T-helper 22 cell (primary cell): Measurements from ENCODE around the gene SPN.
"Not testable (repeated sequence)": the region's sequence is repeated elsewhere in the genome, so short reads cannot be mapped to it uniquely, and the experiment has no call there.

ENCODE experiments used
- DNase-seq: peaks from one replicate; pipeline ENCODE4 v3.0.0-alpha.2; 2020; ENCODE audit warnings: low read depth

Gene SPN

DNA sequence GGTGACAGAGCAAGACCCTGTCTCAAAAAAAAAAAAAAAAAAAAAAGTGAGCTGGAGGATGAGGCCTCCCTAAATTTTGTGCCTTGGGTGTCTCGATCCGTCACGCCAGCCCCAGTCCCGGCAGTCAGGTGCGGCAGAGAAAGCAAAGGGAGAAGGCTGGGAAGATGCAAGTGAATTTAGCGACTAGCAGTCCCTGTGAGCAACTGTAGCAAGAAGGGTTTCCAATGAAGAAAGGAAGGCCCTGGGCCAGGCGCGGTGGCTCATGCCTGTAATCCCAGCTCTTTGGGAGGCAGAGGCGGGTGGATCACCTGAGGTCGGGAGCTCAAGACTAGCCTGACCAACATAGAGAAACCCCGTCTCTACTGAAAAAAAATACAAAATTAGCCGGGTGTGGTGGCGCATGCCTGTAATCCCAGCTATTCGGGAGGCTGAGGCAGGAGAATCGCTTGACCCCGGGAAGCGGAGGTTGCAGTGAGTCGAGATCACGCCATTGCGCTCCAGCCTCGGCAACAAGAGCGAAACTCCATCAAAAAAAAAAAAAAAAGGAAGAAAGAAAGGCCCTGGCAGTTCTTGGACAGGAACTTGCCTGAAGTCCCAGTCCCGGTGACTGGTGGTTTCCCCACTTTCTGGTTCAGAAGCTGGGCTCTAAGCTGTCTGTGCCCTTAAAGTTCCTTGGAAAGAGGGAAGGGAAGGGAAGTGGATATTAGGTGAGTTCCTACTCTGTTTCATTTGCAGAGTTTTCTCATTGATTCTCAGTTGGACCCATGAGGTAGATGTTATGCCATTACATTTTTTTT is 14.1 kb downstream of the SPN start:
- no peak for DNase-seq

DNA sequence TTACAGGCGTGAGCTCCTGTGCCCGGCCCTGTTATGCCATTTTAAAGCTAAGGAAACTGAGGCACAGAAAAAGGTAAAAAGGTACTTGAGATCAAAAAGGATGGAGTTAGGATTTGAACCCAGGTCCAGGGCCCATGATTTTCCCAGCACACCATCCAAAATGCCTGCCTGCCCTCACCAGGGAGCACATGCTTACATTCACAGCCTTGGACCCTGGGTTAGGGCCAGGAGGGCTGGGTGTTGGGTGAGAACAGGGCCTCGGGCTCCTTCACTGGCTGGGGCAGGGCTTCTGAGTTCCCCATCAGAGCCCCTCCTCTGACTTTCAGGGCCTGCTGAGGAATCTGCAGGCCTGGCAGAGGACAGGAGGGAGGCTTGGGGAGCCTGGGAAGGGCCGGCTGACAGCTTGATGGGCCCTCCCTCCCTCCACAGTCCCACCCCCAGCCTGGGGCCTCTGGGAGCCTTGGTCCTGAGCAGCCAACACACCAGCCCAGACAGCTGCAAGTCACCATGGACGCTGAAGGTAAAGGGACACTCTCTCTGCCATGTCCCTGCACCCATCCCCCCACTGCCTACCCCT is 15.7 kb downstream of the SPN start, which contains the start of gene QPRT:
TSS of gene QPRT (plus strand) at position 490 of the 577 bp plus-strand sequence. CDS start at position 508, 18 bp downstream.
- DNase-seq, result no peak

DNA sequence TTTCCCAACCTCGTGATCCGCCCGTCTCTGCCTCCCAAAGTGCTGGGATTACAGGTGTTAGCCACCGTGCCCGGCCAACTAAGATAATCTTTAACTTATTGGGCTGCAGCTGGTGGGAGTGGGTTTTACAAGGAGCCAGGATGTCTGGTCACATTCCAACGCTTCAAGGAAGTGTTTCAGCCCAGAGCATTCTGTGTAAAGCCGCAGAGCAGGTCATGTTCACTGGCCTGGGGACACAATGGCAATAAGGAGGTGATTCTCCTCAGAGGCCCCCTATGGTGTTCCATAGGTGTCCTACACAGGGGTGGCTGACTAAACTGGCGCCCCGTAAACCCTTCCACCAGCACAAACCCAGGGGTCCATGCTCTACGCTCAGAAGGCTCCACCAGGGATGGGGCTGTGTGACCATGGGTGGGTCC is 17.1 kb downstream of the SPN start:
- DNase-seq, result no peak

DNA sequence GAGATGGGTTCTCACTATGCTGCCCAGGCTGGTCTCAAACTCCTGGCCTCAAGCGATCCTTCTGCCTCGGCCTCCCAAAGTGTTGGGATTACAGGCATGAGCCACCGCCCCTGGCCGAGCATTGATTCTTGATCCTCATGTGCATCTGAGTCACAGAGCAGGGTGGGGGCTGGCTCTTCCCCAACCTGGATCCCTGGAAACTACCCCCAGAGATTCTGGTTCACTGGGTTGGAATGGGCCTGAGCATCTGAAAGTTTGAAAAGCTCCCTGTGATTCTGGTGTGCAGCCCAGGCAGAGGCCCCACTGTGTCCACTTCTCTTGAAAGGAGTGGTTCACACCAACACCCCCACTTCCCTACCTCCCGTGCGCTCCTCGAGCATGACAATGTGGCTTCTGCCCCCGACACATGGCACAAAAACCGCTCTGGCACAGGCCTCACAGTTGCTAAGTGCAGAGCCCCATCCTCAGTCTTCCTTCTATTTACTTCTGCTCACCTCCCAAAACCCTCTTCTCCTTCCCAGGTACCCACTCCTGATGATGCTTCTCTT is 20.6 kb downstream of the SPN start:
- DNase-seq, result no peak

DNA sequence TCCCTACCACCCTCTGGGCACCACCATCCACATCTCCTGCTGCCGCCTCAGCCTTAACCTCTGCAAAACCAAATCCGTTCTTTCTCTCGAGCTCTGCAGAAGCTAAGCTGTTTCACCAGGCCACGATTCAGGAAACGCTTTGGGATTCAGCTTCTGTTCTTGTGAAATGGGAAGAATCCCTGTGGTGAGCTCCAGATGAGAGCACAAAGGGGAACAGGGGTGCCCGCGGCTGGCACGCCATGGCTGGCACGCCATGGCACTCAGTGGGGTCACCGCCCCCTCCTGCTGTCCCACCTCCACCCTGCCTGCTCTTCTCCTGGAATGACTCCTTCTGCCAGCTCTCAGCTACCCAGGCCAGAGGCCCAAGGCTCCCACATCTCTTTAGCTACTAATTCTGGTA is 21.6 kb downstream of the SPN start:
- DNase-seq, result no peak

DNA sequence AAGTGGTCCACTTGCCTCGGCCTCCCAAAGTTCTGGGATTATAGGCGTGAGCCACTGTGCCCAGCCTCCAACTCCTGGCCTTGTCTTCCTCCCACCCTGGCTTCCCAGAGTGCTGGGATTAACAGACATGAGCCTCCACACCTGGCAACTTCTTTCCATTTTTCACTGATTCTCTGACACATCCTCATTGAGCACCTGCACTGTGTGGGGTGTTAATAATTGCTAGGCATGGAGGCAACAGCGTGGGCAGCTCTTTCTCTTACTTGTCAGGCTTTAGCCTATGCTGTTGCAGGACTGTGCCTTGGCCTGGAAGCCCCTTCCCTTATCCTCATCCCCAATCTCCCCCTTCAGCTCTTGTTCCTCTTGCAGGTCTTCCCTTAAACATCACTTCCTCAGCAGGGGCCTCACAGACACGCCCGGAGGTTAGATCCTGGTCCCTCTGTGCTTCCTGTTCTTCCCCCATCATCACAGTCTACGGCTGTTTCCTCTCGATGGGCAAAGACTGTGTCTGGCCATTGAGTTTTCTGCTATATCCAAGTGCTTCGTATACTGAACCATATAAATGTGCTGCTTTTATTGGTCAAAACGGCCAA is 23.8 kb downstream of the SPN start:
- no peak for DNase-seq

DNA sequence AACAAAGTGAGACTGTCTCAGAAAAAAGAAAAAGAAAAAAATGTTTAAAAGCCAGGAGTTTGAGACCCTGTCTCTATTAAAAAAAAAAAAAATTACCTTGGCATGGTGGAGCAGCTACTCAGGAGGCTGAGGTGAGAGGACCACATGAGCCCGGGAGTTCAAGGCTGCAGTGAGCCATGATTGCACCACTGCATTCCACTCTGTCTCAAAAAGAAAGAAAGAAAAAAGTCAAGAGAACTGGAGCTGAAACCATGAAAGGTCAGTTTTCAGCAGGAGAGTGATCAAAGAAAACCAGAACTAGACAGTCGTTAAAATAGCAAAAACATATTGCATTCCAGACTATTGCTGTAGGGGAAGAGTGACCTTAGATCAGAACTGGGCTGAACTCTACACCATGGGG is 24.7 kb downstream of the SPN start:
- DNase-seq, result no peak

DNA sequence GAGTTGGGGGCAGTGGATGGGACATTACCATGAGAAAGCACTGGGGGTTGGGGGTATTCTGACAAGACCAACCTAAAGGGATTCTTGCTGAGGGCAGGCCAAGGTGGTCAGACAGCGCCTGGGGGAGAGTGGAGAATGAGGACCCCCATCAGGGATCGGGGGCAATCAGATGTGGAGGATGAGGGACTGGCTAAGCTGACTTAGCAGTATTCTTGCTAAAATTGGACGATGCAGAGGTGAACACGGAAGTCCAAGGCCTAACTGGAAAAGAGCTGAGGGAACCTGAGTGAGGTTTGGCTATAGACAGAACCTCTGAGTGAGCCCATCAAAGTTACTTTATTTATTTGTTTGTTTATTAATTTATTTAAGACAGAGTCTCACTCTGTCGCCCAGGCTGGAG is 25.1 kb downstream of the SPN start:
- DNase-seq, result no peak

DNA sequence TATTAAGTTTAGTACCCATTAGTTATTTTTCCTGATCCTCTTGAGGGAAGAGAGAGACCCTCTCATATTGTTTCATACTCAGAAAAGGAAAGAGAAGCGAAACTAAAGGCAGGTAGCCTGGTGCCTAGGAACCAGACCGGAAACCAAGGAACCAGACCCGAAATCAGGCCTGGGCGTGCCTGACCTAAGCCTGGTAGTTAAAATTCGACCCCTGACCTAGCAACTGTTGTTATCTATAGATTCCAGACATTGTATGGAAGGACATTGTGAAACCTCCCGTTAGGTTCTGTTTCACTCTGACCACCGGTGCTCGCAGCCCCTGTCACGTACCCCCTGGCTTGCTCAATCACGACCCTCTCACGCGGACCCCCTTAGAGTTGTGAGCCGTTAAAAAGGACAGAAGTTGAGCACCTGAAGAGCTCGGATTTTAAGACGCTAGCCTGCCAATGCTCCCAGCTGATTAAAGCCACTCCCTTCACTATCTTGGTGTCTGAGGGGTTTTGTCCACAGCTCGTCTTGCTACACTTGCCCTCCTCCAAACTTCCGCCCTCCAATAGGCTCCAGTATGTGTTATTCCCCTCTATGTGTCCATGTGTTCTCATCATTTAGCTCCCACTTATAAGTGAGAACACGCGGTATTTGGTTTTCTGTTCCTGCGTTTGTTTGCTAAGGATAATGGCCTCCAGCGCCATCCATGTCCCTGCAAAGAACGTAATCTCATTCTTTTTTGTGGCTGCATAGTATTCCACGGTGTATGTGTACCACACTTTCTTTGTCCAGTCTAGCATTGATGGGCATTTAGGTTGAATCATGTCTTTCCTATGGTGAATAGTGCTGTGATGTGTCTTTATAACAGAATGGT is 26.7 kb downstream of the SPN start:
- DNase-seq, result not testable (repeated sequence)

DNA sequence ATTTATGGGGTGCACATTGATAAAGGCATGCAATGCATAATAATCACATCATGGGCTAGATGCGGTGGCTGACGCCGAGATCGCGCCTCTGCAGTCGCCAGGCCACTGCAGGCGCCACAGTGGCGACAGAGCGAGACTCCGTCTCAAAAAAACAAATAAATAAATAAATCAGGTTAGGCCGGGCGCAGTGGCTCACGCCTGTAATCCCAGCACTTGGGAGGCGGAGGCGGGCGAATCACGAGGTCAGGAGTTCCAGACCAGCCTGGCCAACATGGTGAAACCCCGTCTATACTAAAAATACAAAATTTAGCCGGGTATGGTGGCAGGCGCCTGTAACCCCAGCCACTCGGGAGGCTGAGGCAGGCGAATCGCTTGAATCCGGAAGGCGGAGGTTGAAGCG is 29.6 kb downstream of the SPN start:
- DNase-seq, result not testable (repeated sequence)

DNA sequence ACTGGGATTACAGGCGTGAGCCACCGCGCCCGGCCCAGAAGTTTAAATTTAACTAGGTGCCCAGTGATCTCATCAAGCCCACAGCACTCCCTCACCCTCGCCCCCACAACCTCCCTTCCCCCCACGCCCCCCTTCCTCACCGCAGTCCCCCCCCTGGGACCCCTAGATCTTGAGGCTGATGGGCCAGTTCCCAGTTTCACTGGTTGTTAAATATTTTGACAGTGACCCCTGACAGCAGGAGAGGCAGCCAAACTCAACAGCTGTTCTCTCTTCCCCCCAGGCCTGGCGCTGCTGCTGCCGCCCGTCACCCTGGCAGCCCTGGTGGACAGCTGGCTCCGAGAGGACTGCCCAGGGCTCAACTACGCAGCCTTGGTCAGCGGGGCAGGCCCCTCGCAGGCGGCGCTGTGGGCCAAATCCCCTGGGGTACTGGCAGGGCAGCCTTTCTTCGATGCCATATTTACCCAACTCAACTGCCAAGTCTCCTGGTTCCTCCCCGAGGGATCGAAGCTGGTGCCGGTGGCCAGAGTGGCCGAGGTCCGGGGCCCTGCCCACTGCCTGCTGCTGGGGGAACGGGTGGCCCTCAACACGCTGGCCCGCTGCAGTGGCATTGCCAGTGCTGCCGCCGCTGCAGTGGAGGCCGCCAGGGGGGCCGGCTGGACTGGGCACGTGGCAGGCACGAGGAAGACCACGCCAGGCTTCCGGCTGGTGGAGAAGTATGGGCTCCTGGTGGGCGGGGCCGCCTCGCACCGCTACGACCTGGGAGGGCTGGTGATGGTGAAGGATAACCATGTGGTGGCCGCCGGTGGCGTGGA is 31.5 kb downstream of the SPN start:
- DNase-seq, result no peak

DNA sequence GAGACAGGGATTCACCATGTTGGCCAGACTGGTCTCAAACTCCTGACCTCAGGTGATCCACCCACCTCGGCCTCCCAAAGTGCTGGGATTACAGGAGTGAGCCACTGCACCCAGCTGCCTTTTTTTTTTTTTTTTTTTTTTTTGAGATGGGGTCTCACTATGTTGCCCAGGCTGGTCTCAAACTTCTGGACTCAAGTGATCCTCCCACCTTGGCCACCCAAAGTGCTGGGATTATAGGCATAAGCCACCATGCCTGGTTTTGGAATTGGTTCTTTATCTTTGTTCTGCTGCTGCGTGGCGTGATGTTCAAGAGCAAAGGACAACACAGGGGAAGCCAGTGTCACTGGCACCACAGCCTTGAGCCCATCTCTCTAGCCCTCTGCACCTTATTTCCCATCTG is 32.6 kb downstream of the SPN start:
- DNase-seq, result not testable (repeated sequence)

DNA sequence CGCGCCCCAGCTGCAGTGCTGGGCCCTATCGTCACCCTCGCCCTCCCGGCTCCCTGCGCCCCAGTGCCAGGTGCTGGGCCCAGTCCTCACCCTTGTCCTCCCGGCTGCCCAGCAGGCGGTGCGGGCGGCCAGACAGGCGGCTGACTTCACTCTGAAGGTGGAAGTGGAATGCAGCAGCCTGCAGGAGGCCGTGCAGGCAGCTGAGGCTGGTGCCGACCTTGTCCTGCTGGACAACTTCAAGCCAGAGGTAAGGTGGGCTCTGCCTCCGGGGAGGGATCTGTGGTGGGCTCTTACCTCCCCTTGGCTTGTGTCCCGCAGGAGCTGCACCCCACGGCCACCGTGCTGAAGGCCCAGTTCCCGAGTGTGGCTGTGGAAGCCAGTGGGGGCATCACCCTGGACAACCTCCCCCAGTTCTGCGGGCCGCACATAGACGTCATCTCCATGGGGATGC is 33.9 kb downstream of the SPN start:
- no peak for DNase-seq

DNA sequence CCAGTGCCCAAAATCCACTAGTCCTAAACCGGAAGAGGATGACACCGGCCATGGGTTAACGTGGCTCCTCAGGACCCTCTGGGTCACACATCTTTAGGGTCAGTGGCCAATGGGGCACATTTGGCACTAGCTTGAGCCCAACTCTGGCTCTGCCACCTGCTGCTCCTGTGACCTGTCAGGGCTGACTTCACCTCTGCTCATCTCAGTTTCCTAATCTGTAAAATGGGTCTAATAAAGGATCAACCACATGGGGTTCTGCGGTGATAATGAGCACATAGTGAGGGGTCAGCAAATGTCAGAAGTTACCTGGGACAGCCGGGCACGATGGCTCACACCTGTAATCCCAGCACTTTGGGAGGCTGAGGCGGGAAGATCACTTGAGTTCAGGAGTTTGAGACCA is 34.3 kb downstream of the SPN start:
- DNase-seq, result no peak

DNA sequence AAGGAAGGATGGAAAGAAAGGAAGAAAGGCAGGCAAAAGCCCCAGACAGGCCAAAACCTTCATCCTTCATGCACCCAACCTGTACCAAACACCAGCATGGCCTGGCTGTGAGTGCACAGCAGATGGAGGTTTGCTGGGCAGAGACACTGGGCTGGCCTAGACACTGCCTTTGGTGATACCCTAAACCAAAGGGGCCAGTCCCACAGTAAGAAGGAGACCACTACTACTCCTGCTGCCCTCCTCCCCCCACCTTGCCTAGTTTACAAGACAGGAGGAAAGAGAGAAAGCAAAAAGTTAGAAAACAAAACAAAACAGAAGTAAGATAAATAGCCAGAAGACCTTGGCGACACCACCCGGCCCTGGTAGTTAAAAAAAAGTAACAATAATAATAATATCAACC is 35.0 kb downstream of the SPN start:
- no peak for DNase-seq

DNA sequence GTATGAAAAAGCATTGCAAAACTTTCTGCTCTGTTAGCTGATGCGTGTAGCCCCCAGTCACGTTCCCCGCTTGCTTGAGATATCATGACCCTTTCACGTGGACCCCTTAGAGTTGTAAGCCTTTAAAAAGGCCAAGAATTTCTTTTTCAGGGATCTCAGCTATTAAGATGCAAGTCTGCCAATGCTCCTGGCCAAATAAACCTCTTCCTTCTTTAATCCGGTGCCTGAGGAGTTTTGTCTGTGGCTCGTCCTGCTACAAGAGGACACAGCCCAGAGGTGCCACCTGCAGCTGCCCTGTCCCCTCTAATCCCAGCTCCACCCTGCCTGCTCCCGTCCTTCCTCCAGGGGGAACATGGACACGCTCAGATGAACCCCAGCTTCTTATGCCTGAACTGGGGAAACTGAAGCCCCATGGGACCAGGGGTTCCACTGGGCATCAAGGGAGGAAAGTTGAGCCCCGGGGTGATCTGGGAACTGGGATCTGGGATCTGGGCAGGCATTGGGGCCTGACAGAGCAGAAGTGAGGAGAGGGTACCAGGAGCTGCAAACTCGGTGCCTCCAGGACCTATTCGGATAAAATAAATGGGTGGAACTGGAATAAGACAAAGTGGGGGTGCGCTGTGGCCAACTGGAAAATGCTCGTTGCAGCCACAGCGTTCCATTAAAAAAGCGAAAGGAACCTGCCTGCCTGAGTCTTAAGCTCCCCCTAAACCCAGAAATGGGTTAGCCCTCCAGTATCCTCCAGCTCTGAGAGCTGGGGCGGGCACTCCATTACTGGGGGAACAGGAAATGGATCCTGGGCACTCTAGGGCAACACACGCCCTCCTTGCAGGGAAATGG is 35.7 kb downstream of the SPN start:
- DNase-seq, result no peak

DNA sequence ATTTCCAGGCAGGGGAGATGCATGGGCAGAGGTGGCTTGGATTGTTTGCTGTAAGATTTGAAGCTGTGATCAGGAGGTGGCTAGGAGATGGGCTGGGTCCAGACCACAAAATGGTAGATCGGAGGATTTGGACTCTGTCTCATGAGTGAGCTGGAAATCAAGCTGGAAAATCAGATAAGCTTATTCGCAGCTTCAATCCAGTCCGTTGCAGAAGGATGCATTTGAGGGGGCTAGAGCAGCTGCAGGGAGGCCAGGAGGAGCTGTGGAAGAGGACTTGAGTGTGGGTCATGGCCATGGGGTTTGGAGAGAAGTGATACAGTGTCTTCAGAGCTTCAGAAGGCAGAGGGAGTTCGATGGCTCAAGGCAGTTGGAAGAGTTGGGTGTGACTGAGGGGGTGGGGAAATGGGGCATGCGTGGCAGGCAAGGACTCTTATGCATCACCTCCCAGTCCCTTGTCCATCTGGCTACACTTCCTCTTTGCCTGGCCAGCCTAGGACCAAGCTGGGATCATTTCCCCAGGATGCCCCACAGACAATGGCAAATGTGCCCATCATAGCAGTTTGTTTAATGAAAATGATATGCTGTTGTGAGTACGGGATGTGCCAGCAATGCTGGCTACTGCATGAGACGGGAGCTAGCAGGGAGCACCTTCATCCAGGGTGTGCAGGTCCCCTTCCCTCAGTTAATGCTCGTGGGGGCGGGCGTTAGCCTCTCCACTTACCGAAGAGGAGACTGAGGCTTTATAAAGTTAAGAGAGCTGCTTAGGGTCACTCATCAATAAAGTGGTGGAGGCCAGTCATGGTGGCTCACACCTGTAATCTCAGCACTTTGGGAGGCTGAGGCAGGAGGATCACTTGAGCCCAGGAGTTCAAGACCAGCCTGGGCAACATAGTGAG is 36.5 kb downstream of the SPN start:
- no peak for DNase-seq

DNA sequence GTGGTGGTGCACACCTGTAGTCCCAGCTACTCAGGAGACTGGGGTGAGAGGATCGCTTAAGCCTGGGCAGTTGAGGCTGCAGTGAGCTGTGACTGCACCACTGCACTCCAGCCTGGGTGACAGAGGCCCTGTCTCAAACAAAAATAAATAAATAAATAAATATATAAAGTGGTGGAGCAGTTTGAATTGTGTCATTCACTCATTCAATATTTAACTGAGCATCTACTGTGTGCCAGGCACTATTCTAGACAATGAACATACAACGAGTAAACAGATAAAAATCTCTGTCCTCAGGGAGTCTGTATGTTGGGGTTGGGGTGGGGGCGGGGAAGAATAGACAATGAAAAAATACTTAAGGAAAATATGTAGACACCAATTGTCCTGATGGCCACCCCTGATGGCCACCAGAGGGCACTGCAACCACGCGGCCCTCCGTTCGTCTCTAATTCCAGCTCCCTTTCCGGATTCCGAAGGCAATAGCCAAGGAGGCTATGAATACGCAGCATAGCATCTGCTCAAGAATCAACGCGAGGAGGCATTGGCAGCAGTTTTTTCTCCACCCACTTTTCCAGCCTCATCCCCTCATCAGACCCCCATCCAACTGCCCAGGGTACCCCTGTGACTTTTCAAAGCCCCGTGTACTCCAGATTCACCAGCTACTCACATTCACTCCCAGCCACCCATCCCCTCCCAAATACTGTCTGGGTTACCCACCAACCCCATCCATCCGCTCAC is 37.4 kb downstream of the SPN start:
- DNase-seq, result peak; percentile 55

DNA sequence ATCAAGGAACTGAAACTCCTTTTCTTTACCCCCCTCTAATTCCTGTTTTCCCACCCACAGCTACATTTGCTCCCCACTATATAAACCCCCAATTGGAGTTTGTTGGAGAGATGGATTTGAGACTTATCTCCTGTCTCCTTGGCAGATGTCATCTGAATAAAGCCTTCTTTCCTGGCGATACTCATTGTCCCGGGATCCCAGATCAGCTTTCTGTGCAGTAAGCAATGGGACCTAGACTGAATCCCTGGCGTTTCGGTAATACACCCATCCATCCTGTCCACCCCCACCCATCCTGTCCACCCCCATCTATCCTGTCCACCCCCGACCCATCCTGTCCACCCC is 38.1 kb downstream of the SPN start:
- no peak for DNase-seq
